ENCODE measurements around the gene RAB7B. TPM values are rescaled to one million over a fixed set of nuclear protein-coding genes. Genes with fewer than 3 reads are reported as not detected.

RAB7B gene
- total RNA-seq, 6 experiments from 2014 or later = 2.6 to 6.6 (median 5.3) TPM

GRCh38 chr1:205981257-205981656 is 21.9 kb downstream of the RAB7B start:
- Mint-ChIP-seq H3K4me1 (ENCODE audit: low read depth) (peaks cover 17% of the 10 kb centered on the region), H3K27me3 (ENCODE audit: insufficient read depth) (peaks cover 1% of the 10 kb centered on the region; the same call in 1 of the 2 replicates), H3K27ac (no peak overlapping the region), H3K9me3 (no peaks in the 10 kb centered on the region), H3K4me3 (no peak overlapping the region), H3K36me3 (ENCODE audit: low read depth) (no peaks in the 10 kb centered on the region)
- TF ChIP-seq CTCF (IDR thresholded peaks at IDR 0.05) = no peak
- DNase-seq = no peak

- Mint-ChIP-seq H3K27ac (no peak overlapping the region), H3K9me3 (no peaks in the 10 kb centered on the region), H3K27me3 (ENCODE audit: insufficient read depth) (peaks cover 1% of the 10 kb centered on the region; the same call in 1 of the 2 replicates), H3K4me1 (ENCODE audit: low read depth) (peaks cover 17% of the 10 kb centered on the region), H3K36me3 (ENCODE audit: low read depth) (no peaks in the 10 kb centered on the region), H3K4me3 (no peak overlapping the region)
- TF ChIP-seq CTCF (IDR thresholded peaks at IDR 0.05) = no peak
- DNase-seq = peak; percentile 17
Observed at GRCh38 chr1:205980237-205980870, 22.8 kb downstream of the RAB7B start.

GRCh38 chr1:205979301-205979700 is 23.9 kb downstream of the RAB7B start:
- no peak for TF ChIP-seq CTCF (IDR thresholded peaks at IDR 0.05)
- H3K36me3 Mint-ChIP-seq (ENCODE audit: low read depth) = no peaks in the 10 kb centered on the region; the same call in 1 of the 2 replicates
- peaks cover 1% of the 10 kb centered on the region; the same call in 1 of the 2 replicates for H3K27me3 Mint-ChIP-seq (ENCODE audit: insufficient read depth)
- H3K4me1 Mint-ChIP-seq (ENCODE audit: low read depth) = peaks cover 17% of the 10 kb centered on the region
- no peak overlapping the region for H3K27ac Mint-ChIP-seq
- no peak for DNase-seq
- no peak overlapping the region for H3K4me3 Mint-ChIP-seq
- peaks cover 2% of the 10 kb centered on the region; the same call in 1 of the 2 replicates for H3K9me3 Mint-ChIP-seq

GRCh38 chr1:205978676-205979075 is 24.5 kb downstream of the RAB7B start:
- Mint-ChIP-seq H3K27me3 (ENCODE audit: insufficient read depth) (peaks cover 1% of the 10 kb centered on the region; the same call in 1 of the 2 replicates), H3K4me3 (no peak overlapping the region), H3K4me1 (ENCODE audit: low read depth) (peaks cover 17% of the 10 kb centered on the region), H3K9me3 (peaks cover 7% of the 10 kb centered on the region; the same call in 1 of the 2 replicates), H3K36me3 (ENCODE audit: low read depth) (no peaks in the 10 kb centered on the region; the same call in 1 of the 2 replicates), H3K27ac (no peak overlapping the region)
- no peak for TF ChIP-seq CTCF (IDR thresholded peaks at IDR 0.05)
- DNase-seq = no peak

GRCh38 chr1:205977402-205978014 is 25.7 kb downstream of the RAB7B start:
- no peaks in the 10 kb centered on the region; the same call in 1 of the 2 replicates for H3K36me3 Mint-ChIP-seq (ENCODE audit: low read depth)
- H3K4me1 Mint-ChIP-seq (ENCODE audit: low read depth) = peaks cover 27% of the 10 kb centered on the region
- H3K9me3 Mint-ChIP-seq = peaks cover 7% of the 10 kb centered on the region; the same call in 1 of the 2 replicates
- H3K27ac Mint-ChIP-seq = no peak overlapping the region
- H3K4me3 Mint-ChIP-seq = no peak overlapping the region
- H3K27me3 Mint-ChIP-seq (ENCODE audit: insufficient read depth) = peaks cover 1% of the 10 kb centered on the region; the same call in 1 of the 2 replicates
- TF ChIP-seq CTCF (IDR thresholded peaks at IDR 0.05) = peak; percentile 98
- DNase-seq = peak; percentile 62
